ENCODE data around the gene OR52B2. TPM values are rescaled to one million over a fixed set of nuclear protein-coding genes. Genes with fewer than 3 reads are reported as not detected.

OR52B2 gene
- total RNA-seq, 4 donors from 2014 or later, result not detected

DNA sequence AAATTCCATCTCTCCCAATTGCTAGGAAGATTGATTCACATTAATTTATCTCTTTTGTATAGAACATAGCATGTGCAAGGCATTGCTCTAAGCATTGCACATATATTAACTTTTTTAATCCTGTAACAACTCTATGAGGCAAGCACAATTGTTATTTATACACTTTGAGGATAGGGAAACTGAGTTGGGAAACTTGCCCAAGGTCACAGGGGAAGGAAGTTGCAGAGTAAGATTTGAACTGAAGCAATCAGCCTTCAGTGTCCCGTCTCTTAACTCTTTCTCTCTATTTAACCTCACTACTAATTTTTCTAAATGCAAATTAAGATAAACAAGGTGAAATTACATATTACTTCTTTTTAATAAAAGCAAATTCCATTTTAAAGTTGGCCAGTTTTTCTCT, 40.5 kb downstream of the OR52B2 start:
- ATAC-seq (no peak), DNase-seq (no peak)
- TF ChIP-seq, protein P1, sequence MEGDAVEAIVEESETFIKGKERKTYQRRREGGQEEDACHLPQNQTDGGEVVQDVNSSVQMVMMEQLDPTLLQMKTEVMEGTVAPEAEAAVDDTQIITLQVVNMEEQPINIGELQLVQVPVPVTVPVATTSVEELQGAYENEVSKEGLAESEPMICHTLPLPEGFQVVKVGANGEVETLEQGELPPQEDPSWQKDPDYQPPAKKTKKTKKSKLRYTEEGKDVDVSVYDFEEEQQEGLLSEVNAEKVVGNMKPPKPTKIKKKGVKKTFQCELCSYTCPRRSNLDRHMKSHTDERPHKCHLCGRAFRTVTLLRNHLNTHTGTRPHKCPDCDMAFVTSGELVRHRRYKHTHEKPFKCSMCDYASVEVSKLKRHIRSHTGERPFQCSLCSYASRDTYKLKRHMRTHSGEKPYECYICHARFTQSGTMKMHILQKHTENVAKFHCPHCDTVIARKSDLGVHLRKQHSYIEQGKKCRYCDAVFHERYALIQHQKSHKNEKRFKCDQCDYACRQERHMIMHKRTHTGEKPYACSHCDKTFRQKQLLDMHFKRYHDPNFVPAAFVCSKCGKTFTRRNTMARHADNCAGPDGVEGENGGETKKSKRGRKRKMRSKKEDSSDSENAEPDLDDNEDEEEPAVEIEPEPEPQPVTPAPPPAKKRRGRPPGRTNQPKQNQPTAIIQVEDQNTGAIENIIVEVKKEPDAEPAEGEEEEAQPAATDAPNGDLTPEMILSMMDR (IDR thresholded peaks at IDR 0.05 in 4 of 5, conservative IDR thresholded peaks at IDR 0.05 in 1 of 5), result no peak
- no peak for TF ChIP-seq POLR2A (IDR thresholded peaks at IDR 0.05)
- H3K27ac ChIP-seq, result no peak overlapping the region
- no peak overlapping the region for H3K4me3 ChIP-seq
- no peaks in the 10 kb centered on the region for H3K36me3 ChIP-seq
- H3K4me1 ChIP-seq, result no peaks in the 10 kb centered on the region
- in situ Hi-C loops (cut with MboI; ENCODE audit: low sequenced_read_pairs in 4 of 4), result no loop called here
- intact Hi-C loops (cut with DNase I; ENCODE audit: low total_unique reads), result no loop called here
- no peaks in the 10 kb centered on the region for H3K27me3 ChIP-seq
- no peaks in the 10 kb centered on the region for H3K9me3 ChIP-seq

DNA sequence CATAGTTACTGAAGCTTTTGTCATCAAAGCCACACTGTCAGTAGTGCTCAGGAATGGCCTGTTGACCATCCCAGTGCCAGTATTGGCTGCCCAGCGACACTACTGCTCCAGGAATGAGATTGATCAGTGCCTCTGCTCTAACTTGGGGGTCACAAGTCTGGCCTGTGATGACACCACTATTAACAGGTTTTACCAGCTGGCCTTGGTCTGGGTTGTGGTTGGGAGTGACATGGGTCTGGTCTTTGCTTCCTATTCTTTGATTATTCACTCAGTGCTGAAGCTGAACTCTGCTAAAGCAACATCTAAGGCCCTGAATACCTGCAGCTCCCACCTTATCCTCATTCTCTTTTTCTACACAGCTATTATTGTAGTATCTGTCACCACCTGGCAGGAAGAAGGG, 41.1 kb downstream of the OR52B2 start:
- TF ChIP-seq, protein P1 (IDR thresholded peaks at IDR 0.05 in 4 of 5, conservative IDR thresholded peaks at IDR 0.05 in 1 of 5), result no peak
- no peak for TF ChIP-seq POLR2A (IDR thresholded peaks at IDR 0.05)
- Histone ChIP-seq H3K27ac (no peak overlapping the region), H3K4me3 (no peak overlapping the region), H3K4me1 (no peaks in the 10 kb centered on the region), H3K36me3 (no peaks in the 10 kb centered on the region), H3K9me3 (no peaks in the 10 kb centered on the region), H3K27me3 (no peaks in the 10 kb centered on the region)
- ATAC-seq (no peak), DNase-seq (no peak)
- in situ Hi-C loops (cut with MboI; ENCODE audit: low sequenced_read_pairs in 4 of 4), result no loop called here
- intact Hi-C loops (cut with DNase I; ENCODE audit: low total_unique reads), result no loop called here

DNA sequence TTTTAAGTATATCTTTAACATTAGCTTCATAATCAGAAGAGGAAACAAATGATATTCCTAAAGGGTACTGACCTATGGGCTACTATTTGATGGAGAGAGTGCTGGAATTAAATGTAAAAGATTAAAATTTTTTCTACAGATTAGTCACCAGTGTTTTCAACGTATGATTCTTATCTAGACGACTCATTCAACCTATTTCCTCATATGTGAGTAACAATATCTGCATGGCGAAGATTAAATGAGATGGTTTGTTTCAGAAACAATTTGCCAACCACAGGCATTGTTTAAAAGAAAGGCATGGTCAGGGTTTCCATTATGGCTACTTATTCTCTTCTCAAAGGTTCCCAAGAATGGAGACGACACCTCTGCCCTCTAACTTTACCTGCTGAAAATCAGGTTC, 42.2 kb downstream of the OR52B2 start:
- no peaks in the 10 kb centered on the region for H3K27me3 ChIP-seq
- H3K27ac ChIP-seq, result no peak overlapping the region
- no peaks in the 10 kb centered on the region for H3K4me1 ChIP-seq
- DNase-seq (no peak), ATAC-seq (no peak)
- H3K36me3 ChIP-seq, result no peaks in the 10 kb centered on the region
- no peaks in the 10 kb centered on the region for H3K9me3 ChIP-seq
- no peak for TF ChIP-seq POLR2A (IDR thresholded peaks at IDR 0.05)
- TF ChIP-seq, protein P1 (IDR thresholded peaks at IDR 0.05 in 4 of 5, conservative IDR thresholded peaks at IDR 0.05 in 1 of 5), result no peak
- in situ Hi-C loops (cut with MboI; ENCODE audit: low sequenced_read_pairs in 4 of 4) (no loop called here), intact Hi-C loops (cut with DNase I; ENCODE audit: low total_unique reads) (no loop called here)
- no peak overlapping the region for H3K4me3 ChIP-seq

DNA sequence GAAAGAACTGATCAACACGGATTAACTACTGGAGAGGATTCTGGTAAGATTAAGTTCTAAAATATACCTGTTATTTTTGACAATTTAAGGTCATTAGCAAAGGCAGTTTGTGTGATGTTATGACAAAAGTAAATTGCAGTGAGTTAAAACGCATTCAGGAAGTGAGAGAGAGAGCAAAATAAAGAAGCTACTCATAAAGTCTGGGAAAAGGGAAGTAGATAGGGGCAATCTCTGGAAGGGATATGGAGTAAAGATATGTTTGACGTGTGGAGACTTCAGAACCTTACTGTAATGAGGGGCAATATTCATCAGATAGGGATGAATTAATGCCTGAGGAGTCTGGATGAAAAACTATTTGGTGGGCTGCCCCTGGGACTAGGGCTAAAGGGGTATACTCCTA, 45.9 kb downstream of the OR52B2 start:
- no peak for TF ChIP-seq POLR2A (IDR thresholded peaks at IDR 0.05)
- TF ChIP-seq, protein P1 (IDR thresholded peaks at IDR 0.05 in 4 of 5, conservative IDR thresholded peaks at IDR 0.05 in 1 of 5), result no peak
- Histone ChIP-seq H3K36me3 (no peaks in the 10 kb centered on the region), H3K27ac (no peak overlapping the region), H3K4me1 (no peaks in the 10 kb centered on the region), H3K4me3 (no peak overlapping the region), H3K27me3 (no peaks in the 10 kb centered on the region), H3K9me3 (no peaks in the 10 kb centered on the region)
- in situ Hi-C loops (cut with MboI; ENCODE audit: low sequenced_read_pairs in 4 of 4) (no loop called here), intact Hi-C loops (cut with DNase I; ENCODE audit: low total_unique reads) (no loop called here)
- ATAC-seq (no peak), DNase-seq (no peak)

Other genes starting within 250 kb of the OR52B2 start
- not detected for gene OR56A3, start 228.1 kb downstream of the OR52B2 start, total RNA-seq
- not detected for gene OR56A5, start 201.8 kb downstream of the OR52B2 start, total RNA-seq
- not detected for gene OR52L1, start 183.3 kb downstream of the OR52B2 start, total RNA-seq
- not detected for gene OR56A4, start 163.4 kb downstream of the OR52B2 start, total RNA-seq
- not detected for gene OR56A1, start 139.6 kb downstream of the OR52B2 start, total RNA-seq
- not detected for gene OR56B4, start 62.6 kb downstream of the OR52B2 start, total RNA-seq
- not detected for gene OR52W1, start 28.9 kb upstream of the OR52B2 start, total RNA-seq
- gene C11orf42, start 35.2 kb upstream of the OR52B2 start, total RNA-seq, result not detected
- gene FHIP1B, start 64.3 kb upstream of the OR52B2 start, total RNA-seq, result 10 to 100 TPM; 23.9 to 41.7 (median 33.9) TPM
- not detected for gene CNGA4, start 68.8 kb upstream of the OR52B2 start, total RNA-seq
- not detected for gene CCKBR, start 89.5 kb upstream of the OR52B2 start, total RNA-seq
- 10 to 100 TPM; 12.9 to 53.6 (median 34.1) TPM for gene CAVIN3, start 150.2 kb upstream of the OR52B2 start, total RNA-seq
- gene SMPD1, start 220.1 kb upstream of the OR52B2 start, total RNA-seq, result 10 to 100 TPM; 19.2 to 56.1 (median 42.4) TPM
- 10 to 100 TPM; 18.5 to 49.2 (median 46.2) TPM for gene APBB1, start 248.8 kb upstream of the OR52B2 start, total RNA-seq